Activated CD4-positive, alpha-beta T cell treated with anti-CD3 and anti-CD28 coated beads, Interleukin-2, amount 50 U/mL, for 48 hours (primary cell): Measurements from ENCODE around the gene ZDHHC11.
"Not testable (repeated sequence)": the region's sequence is repeated elsewhere in the genome, so short reads cannot be mapped to it uniquely, and the experiment has no call there.

ENCODE experiments used
- DNase-seq, 2 experiments: peaks; one replicate each; pipeline ENCODE4 v3.0.0-alpha.2; 2020

Gene ZDHHC11

DNA sequence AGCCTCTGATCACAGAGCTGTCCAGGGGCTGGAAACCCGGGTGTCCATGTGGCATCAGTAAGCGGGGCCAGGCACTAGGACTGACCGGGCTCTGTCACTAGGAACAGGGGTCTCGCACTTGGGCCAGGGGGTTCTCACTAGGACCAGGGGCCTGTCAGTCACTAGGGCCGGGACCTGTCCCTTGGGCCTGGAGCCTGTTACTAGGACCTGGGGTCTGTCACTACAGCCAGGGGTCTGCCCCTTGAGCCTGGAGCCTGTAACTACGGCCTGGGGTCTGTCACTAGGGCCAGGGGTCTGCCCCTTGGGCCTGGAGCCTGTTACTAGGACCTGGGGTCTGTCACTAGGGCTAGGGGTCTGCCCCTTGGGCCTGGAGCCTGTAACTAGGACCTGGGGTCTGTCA, 76.5 kb downstream of the ZDHHC11 start:
- not testable (repeated sequence) for DNase-seq

DNA sequence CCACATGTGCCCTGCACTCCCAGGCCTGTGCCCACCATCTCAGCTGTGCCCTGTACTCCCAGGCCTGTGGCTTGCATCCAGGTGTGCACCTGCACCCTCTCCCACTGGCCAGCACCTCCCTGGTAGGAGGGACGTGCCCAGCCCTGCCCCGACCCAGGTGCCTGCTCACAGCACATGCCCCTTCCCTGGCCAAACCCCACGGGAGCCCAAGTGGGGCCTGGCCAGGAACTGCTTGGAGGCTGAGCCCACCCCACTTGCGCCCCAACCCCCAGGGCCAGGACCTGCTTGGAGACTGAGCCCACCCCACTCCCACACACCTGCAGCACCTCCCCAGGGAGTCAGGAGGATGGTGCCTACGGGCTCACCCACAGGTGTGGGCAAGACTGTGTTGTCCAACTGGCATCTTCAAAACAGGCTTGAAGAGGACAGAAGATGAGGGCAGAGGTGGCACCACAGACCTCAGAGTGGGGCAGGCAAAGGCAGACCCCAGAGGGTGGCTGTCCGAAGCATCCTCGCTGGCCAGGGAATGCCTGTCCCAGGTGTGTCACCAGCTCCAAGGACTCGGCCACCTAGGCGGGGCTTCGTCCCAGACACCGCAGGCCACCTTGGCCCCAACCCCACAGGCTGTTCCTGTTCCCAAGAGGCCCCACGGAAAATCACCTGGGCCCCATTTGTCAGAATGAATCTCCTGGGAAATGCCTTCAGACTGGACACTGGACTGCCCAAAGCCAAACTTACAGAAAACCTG, 77.1 kb downstream of the ZDHHC11 start:
- no peak for DNase-seq

DNA sequence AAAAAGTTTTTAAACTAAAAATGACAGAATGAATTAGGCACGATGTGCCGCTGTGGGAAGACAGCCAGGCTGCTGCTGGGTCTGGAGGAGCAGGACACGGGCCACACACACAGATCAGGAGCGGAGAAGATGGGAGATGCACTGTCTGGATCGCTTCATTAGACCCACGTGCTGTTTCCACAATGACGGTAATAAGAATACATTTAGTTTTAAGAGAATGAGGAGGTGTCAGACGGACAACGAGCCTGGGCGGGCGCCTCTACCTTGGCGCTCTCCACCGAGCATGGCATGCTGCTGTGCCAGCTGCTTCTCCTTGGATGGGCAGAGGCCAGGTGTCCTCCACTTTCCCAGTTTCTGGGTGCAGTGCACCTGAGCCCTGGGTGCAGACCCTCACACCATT, 77.9 kb downstream of the ZDHHC11 start:
- DNase-seq: not testable (repeated sequence)

DNA sequence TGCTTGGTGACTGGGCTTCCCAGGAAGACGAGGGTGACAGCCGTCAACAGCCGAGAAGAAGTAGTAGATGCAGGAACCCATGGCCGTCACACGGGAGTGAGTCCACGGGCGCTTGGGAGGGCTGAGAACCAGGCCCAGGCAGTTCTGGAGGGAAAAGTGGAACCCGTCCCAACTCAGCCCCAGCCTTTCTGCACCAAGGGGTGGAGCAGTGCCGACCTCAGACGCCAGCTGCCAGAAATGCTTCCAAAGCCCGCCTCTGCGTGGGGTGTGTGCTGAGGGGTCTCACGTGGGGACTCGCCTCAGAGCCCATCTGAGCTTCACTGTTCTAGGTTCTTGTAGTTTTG, 78.3 kb downstream of the ZDHHC11 start:
- DNase-seq: not testable (repeated sequence)

DNA sequence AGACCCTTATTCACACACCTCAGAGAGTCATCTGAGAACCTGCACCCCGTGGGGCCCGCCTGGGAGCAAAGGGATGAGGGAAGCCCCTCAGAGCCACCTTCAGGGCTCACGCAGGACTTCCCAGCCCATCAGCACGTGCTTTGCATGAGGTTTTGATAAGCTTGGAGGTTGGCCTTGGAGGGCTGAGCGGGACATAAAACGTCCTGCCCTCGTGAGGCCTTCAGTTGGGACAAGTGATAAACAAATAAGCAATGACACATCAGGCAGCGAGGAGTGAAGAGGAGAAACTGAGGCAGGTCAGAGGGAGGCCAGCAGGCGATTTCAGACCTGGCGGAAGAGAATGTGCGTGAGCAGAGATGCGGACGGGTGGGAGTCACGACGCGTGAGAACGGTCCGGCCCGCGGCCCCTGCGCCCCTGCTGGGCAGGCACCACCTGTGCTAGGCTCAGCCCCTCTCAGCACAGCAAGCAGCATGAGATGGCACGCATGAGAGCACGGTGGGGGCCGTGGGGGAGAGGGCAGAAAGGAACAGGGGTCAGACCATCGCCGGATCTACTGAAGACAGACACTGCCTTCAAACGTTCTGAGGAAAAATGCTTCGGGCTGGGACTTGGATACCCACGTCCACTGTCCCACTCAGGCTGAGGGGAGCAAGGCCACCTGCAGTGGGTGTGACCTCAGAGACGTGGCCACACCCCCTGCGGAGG, 78.8 kb downstream of the ZDHHC11 start:
- DNase-seq: not testable (repeated sequence)

DNA sequence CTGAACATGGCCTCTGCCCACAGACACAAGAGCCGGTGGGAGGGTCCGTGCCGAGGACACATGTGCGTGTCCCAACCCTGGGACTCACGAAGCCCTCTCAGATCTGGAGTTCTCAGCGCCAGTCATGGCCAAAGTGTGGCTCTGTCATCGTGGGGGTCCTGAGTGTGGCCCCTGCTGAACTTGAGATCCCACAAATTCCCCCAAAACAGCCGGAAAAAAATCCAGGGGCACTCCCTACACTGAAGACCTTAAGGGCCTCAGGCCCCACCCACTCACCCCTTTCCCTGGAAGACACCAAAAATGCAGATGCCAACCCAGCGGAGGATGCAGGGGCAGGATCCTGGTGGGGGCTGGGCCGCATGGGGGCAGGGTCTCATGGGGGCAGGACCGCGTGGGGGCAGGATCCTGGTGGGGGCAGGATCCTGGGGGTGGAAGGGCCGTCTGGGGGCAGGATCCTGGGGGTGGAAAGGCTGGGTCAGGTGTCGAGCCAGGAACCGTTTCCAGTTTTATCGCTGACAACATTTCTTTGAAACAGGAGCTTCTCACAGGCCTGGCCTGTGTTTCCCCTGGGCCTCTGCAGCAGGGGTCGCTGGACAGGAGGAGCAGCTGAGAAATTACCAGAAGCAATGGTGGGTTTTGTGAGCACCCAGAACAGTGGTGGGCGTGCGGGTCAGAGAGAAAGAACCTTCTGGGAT, 79.6 kb downstream of the ZDHHC11 start:
- not testable (repeated sequence) for DNase-seq

DNA sequence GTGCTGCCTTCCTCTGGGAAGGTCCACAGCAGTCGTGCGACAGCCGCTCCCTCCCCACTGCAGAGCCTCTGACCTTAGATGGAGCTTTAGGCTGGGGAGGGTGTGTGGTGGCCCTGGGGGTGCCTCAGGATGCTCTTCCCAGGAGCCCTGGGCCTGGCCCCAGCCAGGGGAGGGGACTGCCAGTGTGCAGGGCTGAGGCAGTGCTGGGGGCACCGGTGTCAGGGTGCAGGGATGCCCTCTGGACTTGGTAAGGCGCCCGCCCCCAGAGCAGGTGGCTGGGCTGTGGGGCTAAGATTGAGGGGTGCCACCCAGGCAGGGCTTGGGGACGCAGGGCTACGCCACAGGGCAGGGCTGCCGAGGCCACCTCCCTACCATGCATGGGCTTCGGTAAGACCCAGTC, 80.2 kb downstream of the ZDHHC11 start:
- DNase-seq: not testable (repeated sequence)

DNA sequence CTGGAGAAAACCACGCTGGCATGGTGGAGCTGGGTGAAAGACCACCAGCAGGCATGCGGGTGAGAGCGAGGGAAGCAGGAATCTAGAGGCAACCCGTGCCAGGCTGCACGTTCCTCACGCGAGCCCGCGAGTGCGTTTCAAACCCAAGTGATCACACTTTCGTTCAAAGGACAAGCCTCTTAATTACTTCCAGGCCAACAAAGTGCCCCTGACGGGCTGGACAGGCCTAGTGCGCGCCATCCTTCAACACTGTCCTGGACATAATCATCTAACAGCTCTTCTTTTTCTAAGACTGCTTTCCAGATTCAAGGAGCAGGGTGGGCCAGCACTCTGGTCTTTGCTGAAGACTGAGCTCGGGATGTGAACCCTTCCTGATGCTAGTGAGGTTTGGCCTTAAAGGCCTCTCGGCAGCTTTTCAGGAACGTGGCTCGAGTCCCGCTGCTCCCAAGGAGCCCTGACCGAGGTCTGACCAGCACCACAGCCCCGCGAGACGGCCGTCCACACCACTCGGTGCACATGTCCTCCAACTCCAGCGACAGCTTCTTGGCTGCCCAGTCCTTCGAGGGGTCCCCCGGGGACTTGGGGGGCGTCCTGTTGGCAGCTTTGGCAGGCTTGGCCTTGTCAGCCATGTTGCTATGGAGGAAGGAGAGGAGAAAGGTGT, 81.2 kb downstream of the ZDHHC11 start:
- DNase-seq: not testable (repeated sequence)

DNA sequence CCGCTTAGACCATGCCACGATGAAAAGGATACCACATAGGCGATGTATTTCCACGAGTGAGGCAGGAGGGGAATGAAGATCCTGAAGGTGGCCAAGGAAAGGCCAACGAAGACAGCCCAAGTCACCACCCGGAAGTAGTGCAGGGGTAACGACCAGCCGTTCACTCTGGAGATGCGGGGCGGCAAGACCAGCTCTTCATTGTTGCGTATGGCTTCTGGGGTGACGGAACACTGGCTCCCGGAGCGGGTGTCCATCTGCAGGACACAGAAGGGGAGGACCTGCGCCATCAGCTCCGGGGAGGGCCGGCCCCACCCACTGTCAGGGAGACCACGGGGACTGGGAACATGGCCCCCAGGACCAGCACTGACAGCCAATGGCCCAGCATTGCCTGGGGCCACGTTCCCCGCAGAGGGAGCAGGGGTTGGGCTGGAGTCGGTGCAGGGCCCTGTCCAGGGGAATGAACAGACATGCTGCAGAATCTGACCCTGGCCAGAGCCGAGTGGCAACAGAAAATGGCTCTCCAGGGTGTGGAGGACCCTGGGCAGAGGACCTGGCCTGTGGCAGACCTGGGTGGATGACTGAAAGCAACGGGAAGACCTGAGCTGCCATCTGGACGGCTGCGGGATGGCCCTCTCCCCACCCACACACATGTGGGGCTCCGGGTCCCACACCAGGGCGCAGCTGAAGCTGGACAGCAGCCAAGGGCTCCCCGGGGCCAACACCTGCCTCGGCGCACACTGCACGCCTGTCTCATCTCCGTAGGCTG, 83.9 kb downstream of the ZDHHC11 start:
- DNase-seq: no peak

DNA sequence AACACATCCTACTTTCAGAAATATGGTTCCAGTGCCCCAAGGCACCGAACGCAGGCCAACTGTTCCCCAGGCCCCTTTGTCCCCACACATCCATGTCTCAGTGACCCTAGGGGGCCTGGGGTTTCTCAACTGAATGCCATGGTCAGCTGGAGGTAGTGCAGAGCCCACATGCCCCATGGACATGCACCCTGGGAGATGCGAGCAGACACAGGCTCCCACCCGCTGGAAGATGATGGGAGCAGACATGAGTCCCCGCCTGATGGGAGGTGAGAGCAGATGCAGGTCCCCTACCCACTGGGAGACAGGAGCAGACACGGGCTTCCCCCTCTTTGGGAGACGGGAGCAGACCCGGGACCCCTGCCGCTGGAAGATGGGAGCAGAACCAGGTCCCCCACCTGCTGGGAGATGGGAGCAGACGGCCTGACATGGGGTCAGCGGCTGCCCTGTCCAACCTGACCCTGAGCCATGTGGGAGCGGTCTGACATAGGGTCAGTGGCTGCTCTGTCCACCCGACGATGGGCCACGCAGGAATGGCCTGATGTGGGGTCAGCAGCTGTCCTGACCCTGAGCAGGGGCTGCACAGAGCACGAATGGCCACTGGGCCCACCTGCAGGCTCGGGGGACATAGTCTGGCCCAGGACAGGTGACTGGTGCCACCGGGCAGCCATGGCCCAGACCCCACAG, 84.7 kb downstream of the ZDHHC11 start:
- no peak for DNase-seq

DNA sequence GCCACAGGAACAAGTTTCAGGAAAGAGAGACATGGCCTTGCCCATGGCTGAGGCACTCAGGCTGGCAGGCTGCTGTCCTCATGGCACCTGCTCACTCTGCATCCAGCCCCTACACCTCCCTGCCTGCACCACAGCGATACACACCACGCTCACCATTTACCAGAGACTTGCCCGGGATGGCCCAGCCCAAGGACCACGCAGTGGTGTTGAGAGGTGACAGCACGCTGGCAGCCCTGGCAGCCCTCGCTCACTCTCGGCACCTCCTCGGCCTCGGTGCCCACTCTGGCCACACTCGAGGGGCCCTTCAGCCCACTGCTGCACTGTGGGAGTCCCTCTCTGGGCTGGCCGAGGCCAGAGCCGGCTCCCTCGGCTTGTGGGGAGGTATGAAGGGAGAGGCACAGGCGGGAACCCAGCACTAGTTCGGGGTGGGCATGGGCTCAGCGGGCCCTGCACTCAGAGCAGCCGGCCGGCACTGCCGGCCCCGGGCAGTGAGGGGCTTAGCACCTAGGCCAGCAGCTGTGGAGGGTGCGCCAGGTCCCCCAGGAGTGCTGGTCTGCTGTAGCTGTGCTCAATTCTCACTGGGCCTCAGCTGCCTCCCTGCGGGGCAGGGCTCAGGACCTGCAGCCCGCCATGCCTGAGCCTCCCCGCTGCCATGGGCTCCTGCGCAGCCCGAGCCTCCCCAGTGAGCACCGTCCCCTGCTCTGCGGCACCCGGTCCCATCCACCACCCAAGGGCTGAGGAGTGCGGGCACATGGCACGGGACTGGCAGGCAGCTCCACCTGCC, 86.6 kb downstream of the ZDHHC11 start:
- DNase-seq: no peak

DNA sequence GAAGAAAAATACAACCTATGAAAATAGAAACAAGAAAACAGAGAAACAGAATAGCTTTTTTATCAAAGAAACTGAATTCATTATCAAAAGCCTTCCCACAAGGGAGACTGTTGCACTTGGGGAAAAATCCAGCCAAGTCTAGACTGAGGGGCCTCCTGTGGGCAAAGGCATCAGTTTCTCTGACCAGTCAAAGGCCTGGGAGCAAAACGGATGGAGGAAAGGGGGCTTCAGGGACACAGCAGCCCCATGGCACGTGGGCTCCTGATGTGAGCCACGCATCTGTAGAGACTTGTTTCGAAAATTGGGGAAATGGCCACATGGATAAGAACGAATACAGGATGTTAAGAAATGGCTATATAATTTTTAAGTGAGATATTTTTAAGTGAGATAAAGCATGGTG, 87.4 kb downstream of the ZDHHC11 start:
- no peak for DNase-seq

DNA sequence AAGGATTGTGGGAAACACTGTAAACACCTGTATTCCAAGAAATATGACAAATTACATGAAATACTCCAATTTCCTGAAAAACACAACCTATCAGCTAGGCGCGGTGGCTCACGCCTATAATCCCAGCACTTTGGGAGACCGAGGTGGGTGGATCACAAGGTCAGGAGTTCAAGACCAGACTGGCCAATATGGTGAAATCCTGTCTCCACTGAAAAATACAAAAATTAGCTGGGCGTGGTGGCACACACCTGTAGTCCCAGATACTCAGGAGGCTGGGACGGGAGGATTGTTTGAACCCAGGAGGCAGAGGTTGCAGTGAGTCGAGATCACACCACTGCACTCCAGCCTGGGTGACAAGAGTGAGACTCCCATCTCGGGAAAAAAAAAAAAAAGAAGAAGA, 87.8 kb downstream of the ZDHHC11 start:
- not testable (repeated sequence) for DNase-seq

DNA sequence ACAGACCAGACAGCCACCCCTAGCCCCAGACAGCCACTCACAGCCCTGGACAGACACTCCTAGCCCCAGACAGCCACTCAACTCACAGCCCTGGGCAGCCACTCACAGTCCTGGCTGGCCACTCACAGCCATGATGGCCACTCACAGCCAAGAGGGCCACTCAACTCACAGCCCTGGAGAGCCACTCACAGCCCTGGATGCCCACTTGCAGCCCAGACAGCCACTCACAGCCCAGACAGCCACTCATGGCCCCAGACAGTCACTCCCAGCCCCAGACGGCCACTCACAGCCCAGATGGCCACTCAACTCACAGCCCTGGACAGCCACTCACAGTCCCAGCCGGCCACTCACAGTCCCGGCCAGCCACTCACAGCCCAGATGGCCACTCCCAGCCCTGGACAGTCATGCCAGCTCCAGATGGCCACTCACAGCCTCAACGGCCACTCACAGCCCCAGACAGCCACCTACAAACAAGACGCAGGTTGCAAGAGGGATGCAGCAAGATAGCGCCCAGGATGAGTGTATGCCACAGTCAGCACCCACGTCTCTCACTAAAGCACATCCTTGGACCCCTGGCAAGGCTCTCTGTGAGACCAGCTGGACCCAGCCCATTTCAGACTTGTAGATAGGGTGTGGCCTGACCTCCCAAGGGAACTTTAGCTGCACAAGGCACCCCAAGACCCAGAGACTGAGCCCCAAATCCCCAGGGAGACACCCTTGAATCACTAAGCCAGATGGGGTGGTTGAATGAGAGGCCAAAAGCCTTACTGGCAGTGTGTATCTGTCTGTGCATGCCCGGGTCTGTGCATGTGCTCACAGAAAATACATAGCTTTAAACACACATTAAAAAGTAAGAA, 88.7 kb downstream of the ZDHHC11 start:
- DNase-seq: no peak

DNA sequence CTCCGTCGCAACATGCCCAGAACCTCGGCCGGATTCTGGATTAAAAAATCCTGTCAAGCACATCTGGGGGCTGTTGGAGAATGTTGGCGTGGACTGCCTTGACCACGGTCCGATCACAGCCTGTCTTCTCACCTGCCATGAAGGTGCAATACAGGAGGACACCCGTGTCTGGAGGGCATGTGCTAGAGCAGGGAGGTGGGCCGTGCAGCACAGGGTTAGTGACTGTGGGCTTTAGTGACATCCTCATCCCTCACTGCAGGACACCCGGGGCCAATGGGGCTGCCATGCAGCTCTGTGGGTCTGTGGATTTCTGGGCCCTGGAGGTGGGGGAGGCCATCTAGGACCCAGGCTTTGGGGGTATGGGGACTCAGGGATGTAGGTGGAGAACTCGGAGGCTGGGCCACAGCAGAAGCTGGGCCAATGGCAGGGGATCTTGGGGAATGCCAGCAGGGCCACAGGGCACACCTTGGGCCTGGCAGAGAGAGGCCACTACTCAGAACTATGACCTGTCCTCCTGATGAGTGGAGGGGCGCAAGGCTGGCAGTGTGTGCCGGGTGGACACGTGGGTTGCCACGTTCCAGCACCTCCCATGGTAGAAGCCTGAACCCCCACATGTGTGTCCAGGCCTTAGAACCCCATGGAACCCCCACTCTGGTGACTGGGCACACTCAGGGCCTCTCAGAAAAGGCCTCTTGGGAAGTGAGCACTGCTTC, 89.6 kb downstream of the ZDHHC11 start:
- no peak for DNase-seq

DNA sequence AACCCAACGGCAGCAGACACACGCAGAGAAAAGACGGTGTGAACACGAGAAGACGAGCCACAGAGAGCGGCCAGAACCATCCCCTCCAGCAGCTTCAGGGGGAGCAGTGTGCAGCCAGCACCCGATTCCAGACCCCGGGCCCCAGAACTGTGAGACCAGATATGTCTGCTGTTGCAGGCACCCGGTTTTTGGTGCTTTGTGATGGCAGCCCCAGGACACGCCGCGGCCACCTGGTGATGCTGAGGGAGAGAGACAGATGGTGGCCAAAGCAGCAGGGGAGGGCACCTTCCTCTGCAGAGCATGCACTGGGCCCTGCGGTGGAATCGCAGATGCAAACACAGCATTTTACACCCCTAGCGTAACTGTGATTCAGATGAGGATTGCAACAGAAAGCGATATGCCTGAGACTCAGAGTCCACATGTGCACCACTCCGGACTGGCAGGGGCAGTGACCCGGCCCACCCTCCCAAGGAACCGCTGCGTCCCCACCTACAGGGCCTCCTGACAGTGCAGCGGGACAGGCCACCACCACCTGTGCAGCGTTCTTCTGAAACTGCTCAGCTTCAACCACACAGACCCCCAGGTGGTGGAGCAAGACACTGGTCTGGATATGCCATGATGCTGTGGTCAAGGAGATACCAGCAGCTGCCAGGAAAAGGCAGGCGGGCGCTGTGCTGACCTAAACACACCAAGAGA, 90.3 kb downstream of the ZDHHC11 start:
- DNase-seq: no peak

DNA sequence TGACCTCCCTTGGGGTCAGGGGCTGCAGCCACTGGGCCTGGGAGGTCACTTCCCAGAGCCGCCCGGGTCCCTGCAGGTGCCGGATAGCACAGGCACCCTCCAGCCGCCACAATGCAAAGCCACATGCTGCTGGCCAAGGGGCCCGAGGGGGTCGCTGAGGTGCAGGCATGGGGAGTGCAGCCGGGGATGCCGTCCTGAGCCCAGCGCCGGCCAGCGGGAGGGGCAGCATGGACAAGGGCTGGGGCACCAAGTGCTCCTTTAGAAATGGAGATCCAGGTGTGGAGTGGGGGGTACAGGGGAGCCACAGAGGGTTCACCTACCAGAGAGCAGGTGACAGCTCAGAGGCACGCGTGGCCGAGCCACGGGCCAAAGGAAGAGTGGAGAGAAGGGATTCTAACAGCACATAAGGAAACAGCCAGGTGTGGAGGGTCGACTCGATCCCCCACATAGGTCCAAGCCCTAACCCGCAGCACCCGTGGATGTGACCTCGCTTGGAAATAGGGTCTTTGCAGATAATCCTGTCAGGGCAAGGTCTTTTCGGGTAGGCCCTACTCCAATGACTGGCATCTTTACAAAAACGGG, 90.9 kb downstream of the ZDHHC11 start:
- DNase-seq: no peak

DNA sequence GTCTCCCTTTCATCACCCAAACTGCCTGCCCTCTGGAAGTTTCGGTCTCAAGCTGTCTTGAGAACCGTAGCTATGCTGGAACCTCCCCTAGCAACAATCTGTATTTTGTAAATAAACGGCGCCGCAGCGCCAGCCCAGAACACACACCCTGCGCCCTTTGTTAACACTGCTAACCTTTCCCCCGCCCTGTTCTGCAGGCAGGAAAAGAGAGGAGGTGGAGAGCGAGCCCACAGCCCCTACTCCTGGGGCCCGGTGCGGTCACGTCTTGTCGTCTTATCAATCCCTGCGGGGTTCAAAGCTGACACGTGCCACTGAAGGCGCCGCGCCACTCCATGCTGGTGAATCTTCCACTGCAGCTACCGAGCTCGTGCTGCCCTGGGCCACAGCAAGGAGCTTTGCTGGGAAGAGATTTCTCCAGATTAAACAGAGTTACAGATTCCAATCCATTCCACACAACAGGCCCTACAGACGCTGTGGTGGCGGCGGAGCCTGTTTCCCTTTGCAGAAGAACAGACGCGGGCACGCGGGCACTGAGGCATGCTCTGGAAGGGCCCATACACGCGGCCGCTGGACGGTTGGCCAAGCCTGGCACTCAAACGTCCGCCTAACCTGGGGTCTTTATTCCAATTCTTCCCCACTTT, 91.6 kb downstream of the ZDHHC11 start:
- peak; percentile 53 to 61 for DNase-seq
